H1 (cell line): Measurements from ENCODE around the gene GHRHR. TPM values are rescaled to one million over a fixed set of nuclear protein-coding genes. Genes with fewer than 3 reads are reported as not detected.

Experiments
- CTCF ChIA-PET: fragments of 300-600 bp; sonication (Branson Sonifier 250); formaldehyde crosslinking; loops from one replicate; lab custom pipeline; 2021; ENCODE audit not compliant: partially characterized antibody; lab: Charles Lee
- POLR2A ChIA-PET: fragments of 300-600 bp; sonication (Branson Sonifier 250); formaldehyde crosslinking; loops from one replicate; lab custom pipeline; 2021; ENCODE audit warnings: inconsistent platforms; ENCODE audit not compliant: partially characterized antibody; lab: Charles Lee
- DNase-seq, 2 experiments: peaks; one replicate each; pipeline versions ENCODE4 v3.0.0 to v3.0.0-alpha.2; 2010 to 2022; ENCODE audit warnings: low spot score in 2 of 2, low read depth in 1 of 2, mixed read lengths in 1 of 2
- FAIRE-seq: peaks from 2 replicates; lab custom pipeline; 2011; peaks lifted over from hg19 to GRCh38; lab: Jason Lieb, UNC
- H2AFZ ChIP-seq: 2 replicates; pipeline ENCODE4 v1.8.1; 2012; ENCODE audit warnings: low read length, inconsistent platforms
- H2AK5ac ChIP-seq: 2 replicates; pipeline ENCODE4 v1.6.1; 2013; ENCODE audit warnings: low read depth, low read length
- H2BK120ac ChIP-seq: replicated peaks from 2 replicates; pipeline ENCODE3; 2013; ENCODE audit warnings: low read depth, low read length, inconsistent platforms
- H2BK12ac ChIP-seq: 2 replicates; pipeline ENCODE4 v1.6.1; 2013; ENCODE audit warnings: low read depth, low read length
- H2BK15ac ChIP-seq: 2 replicates; pipeline ENCODE4 v1.6.1; 2013; ENCODE audit warnings: low read length
- H2BK20ac ChIP-seq: 2 replicates; pipeline ENCODE4 v1.6.1; 2013; ENCODE audit warnings: low read length
- H2BK5ac ChIP-seq: 2 replicates; pipeline ENCODE4 v1.6.1; 2013; ENCODE audit warnings: low read depth, low read length
- H3K14ac ChIP-seq: 2 replicates; pipeline ENCODE4 v1.6.1; 2013; ENCODE audit warnings: inconsistent platforms; ENCODE audit not compliant: insufficient read length
- H3K18ac ChIP-seq: 2 replicates; pipeline ENCODE4 v1.6.1; 2013; ENCODE audit warnings: low read length; ENCODE audit errors: extremely low read depth
- H3K23ac ChIP-seq: 2 replicates; pipeline ENCODE4 v1.6.1; 2013; ENCODE audit warnings: inconsistent platforms; ENCODE audit not compliant: insufficient read length
- H3K23me2 ChIP-seq: 2 replicates; pipeline ENCODE4 v1.6.1; 2013; ENCODE audit warnings: low read depth, low read length
- H3K27ac ChIP-seq: 2 replicates; pipeline ENCODE4 v1.6.1; 2011; ENCODE audit warnings: low read depth, low read length, inconsistent platforms
- H3K27me3 ChIP-seq, 4 experiments: replicated peaks in 1 of 4; 1 replicate in 1 of 4; 2 replicates in 3 of 4; pipeline versions ENCODE4 v1.6.1 to v1.8.1; 2011 to 2013; ENCODE audit warnings: low read length in 3 of 4, mild to moderate bottlenecking in 3 of 4, inconsistent platforms in 2 of 4, mixed read lengths in 2 of 4, moderate library complexity in 1 of 4; ENCODE audit not compliant: control insufficient read depth in 3 of 4, insufficient read depth in 3 of 4; ENCODE audit errors: extremely low read depth in 1 of 4
- H3K36me3 ChIP-seq, 4 experiments: 2 replicates each; pipeline versions ENCODE4 v1.6.1 to v1.8.1; 2011 to 2013; ENCODE audit warnings: mild to moderate bottlenecking in 4 of 4, low read length in 3 of 4, moderate library complexity in 2 of 4, control low read depth in 1 of 4, inconsistent platforms in 1 of 4; ENCODE audit not compliant: insufficient read depth in 4 of 4, control insufficient read depth in 2 of 4
- H3K4ac ChIP-seq: replicated peaks from 2 replicates; pipeline ENCODE3; 2013; ENCODE audit warnings: low read length, low read depth, mixed read lengths, inconsistent platforms; ENCODE audit not compliant: insufficient read length
- H3K4me1 ChIP-seq, 4 experiments: replicated peaks in 1 of 4; 1 replicate in 1 of 4; 2 replicates in 3 of 4; pipeline versions ENCODE4 v1.6.1 to v1.8.1; 2011 to 2013; ENCODE audit warnings: low read length in 3 of 4, inconsistent platforms in 2 of 4, mixed read lengths in 1 of 4; ENCODE audit not compliant: insufficient read depth in 4 of 4, control insufficient read depth in 3 of 4
- H3K4me2 ChIP-seq, 2 experiments: 2 replicates each; pipeline versions ENCODE4 v1.6.1 to v1.8.1; 2011 to 2013; ENCODE audit warnings: low read depth in 2 of 2, low read length in 2 of 2, control low read depth in 1 of 2, inconsistent platforms in 1 of 2, mild to moderate bottlenecking in 1 of 2; ENCODE audit not compliant: insufficient read depth in 1 of 2
- H3K4me3 ChIP-seq, 4 experiments: fragments of 200-600, 300-600 bp in 1 of 4; sonication (generic), shearing (Covaris generic), sonication (Bioruptor Twin) in 1 of 4; 2 replicates each; pipeline versions ENCODE4 v1.5.1 to v1.8.1; 2011 to 2016; ENCODE audit warnings: low read length in 4 of 4, low read depth in 3 of 4, control low read depth in 2 of 4, inconsistent platforms in 2 of 4, mild to moderate bottlenecking in 2 of 4, mixed read lengths in 1 of 4, moderate library complexity in 1 of 4; ENCODE audit not compliant: insufficient read depth in 2 of 4; ENCODE audit errors: extremely low read depth in 1 of 4
- H3K56ac ChIP-seq: replicated peaks from 2 replicates; pipeline ENCODE3; 2013; ENCODE audit warnings: low read depth, mild to moderate bottlenecking, mixed read lengths, low read length, inconsistent platforms; ENCODE audit not compliant: insufficient read length
- H3K79me1 ChIP-seq: 2 replicates; pipeline ENCODE4 v1.6.1; 2013; ENCODE audit warnings: low read depth, low read length, control low read depth
- H3K79me2 ChIP-seq, 2 experiments: 2 replicates each; pipeline versions ENCODE4 v1.6.1 to v1.8.1; 2012 to 2013; ENCODE audit warnings: low read length in 2 of 2, mild to moderate bottlenecking in 2 of 2, inconsistent platforms in 1 of 2; ENCODE audit not compliant: insufficient read depth in 2 of 2, control insufficient read depth in 1 of 2
- H3K9ac ChIP-seq, 4 experiments: replicated peaks in 1 of 4; 1 replicate in 1 of 4; 2 replicates in 3 of 4; pipeline versions ENCODE4 v1.6.1 to v1.8.1; 2011 to 2013; ENCODE audit warnings: low read depth in 3 of 4, low read length in 3 of 4, control low read depth in 2 of 4, mild to moderate bottlenecking in 2 of 4, moderate library complexity in 2 of 4, inconsistent platforms in 1 of 4; ENCODE audit errors: extremely low read depth in 1 of 4
- H3K9me3 ChIP-seq, 2 experiments: 2 replicates each; pipeline versions ENCODE4 v1.6.1 to v1.8.1; 2012 to 2013; ENCODE audit warnings: mild to moderate bottlenecking in 2 of 2, moderate library complexity in 2 of 2, control low read depth in 1 of 2, inconsistent platforms in 1 of 2, low read depth in 1 of 2, low read length in 1 of 2, mixed read lengths in 1 of 2; ENCODE audit not compliant: insufficient read depth in 2 of 2
- H4K20me1 ChIP-seq, 2 experiments: replicated peaks in 1 of 2; 2 replicates each; pipeline versions ENCODE3 to v1.8.1; 2011 to 2013; ENCODE audit warnings: inconsistent platforms in 2 of 2, low read length in 2 of 2, mild to moderate bottlenecking in 1 of 2; ENCODE audit not compliant: insufficient read depth in 2 of 2, control insufficient read depth in 1 of 2
- H4K5ac ChIP-seq: 2 replicates; pipeline ENCODE4 v1.6.1; 2013; ENCODE audit warnings: low read length, low read depth, mixed read lengths, inconsistent platforms; ENCODE audit not compliant: insufficient read length
- H4K8ac ChIP-seq: 2 replicates; pipeline ENCODE4 v1.8.0; 2013; ENCODE audit warnings: mild to moderate bottlenecking, moderate library complexity, low read length, inconsistent platforms; ENCODE audit not compliant: insufficient read depth; ENCODE audit errors: extremely low read depth
- H4K91ac ChIP-seq: replicated peaks from 2 replicates; pipeline ENCODE3; 2013; ENCODE audit warnings: low read length, mixed read lengths, inconsistent platforms; ENCODE audit not compliant: insufficient read length
- CTCF ChIP-seq, 3 experiments: IDR thresholded peaks; 1 replicate in 2 of 3; 2 replicates in 1 of 3; pipeline versions ENCODE4 v1.5.1 to v1.6.1; 2011; ENCODE audit warnings: low read length in 3 of 3, mild to moderate bottlenecking in 3 of 3, inconsistent platforms in 2 of 3, low read depth in 1 of 3, moderate library complexity in 1 of 3; ENCODE audit not compliant: insufficient read depth in 1 of 3; ENCODE audit errors: control extremely low read depth in 1 of 3
- GTF2F1 ChIP-seq: IDR thresholded peaks from 2 replicates; pipeline ENCODE4 v1.6.1; 2012; ENCODE audit warnings: low read depth, low read length, improper control_type of control experiment, borderline replicate concordance
- HDAC6 ChIP-seq: IDR thresholded peaks from one replicate; pipeline ENCODE4 v1.7.1; 2012; ENCODE audit warnings: low read depth, mild to moderate bottlenecking, inconsistent platforms, low read length, moderate library complexity
- KDM1A ChIP-seq: fragments of 200-600, 300-600 bp; sonication (generic); IDR thresholded peaks from 2 replicates; pipeline ENCODE4 v1.7.1; 2016; ENCODE audit warnings: mild to moderate bottlenecking, low read length, borderline replicate concordance
- NANOG ChIP-seq: IDR thresholded peaks from 2 replicates; pipeline ENCODE4 v1.6.1; 2011; ENCODE audit warnings: low read length, low read depth, mild to moderate bottlenecking, inconsistent platforms; ENCODE audit not compliant: insufficient read depth, poor library complexity, severe bottlenecking
- NRF1 ChIP-seq: IDR thresholded peaks from 2 replicates; pipeline ENCODE4 v1.6.1; 2011; ENCODE audit warnings: mild to moderate bottlenecking, low read depth, low read length, improper control_type of control experiment
- SRF ChIP-seq: IDR thresholded peaks from 2 replicates; pipeline ENCODE4 v1.6.1; 2011; ENCODE audit warnings: mild to moderate bottlenecking, low read depth, low read length, moderate library complexity
- TAF7 ChIP-seq: optimal IDR thresholded peaks from 2 replicates; pipeline ENCODE3; 2011; ENCODE audit warnings: low read depth, mild to moderate bottlenecking, inconsistent platforms, low read length, moderate library complexity, borderline replicate concordance
- USF2 ChIP-seq: IDR thresholded peaks from 2 replicates; pipeline ENCODE4 v1.6.1; 2011; ENCODE audit warnings: low read length, improper control_type of control experiment
- WGBS, 2 experiments: shearing (Covaris generic) in 1 of 2; methylation state at CpG; one replicate each; pipeline versions ENCODE4 v1.1.6 to v1.1.7; 2013 to 2015; ENCODE audit warnings: low lambda C conversion rate in 2 of 2, mixed read lengths in 2 of 2, inconsistent platforms in 1 of 2, low coverage in 1 of 2, missing lambda C conversion rate in 1 of 2; ENCODE audit not compliant: insufficient replicate concordance in 2 of 2, insufficient coverage in 1 of 2, insufficient read length in 1 of 2; ENCODE audit errors: extremely low coverage in 1 of 2, missing lambda C conversion rate in 1 of 2; 5-methylcytosine and 5-hydroxymethylcytosine counted together
- polyA plus RNA-seq, 7 experiments: library from polyadenylated mRNA; depleted of rRNA in 3 of 7; stranded (reverse) in 5 of 7; unstranded in 2 of 7; fragments of >200 nt in 5 of 7; fragments of 200-250 nt in 2 of 7; gene quantifications; 1 replicate in 5 of 7; 2 replicates in 1 of 7; 4 replicates in 1 of 7; pipeline versions ENCODE4 v1.2.1 to v1.2.3, GENCODE V29; 2011 to 2013; ENCODE audit warnings: missing spikeins in 2 of 7, mixed read lengths in 2 of 7
- total RNA-seq: library from RNA; stranded (reverse); fragmentation: NEBNext Ultra II Directional; extraction: Animal tissue kit (Norgen Biotek cat#: 25700); gene quantifications from 2 replicates; pipeline ENCODE4 v1.2.1, GENCODE V29; 2021

The GHRHR gene
- total and polyA plus RNA-seq, 2 of the 8 experiments (the other 6 are each of a cell fraction or from before 2014, with no cell fraction given): 0.60 to 6.5 TPM

- Histone ChIP-seq H2BK20ac (no peak overlapping the region), H3K4me1 (peaks cover 6 to 12% (median 10%) of the 10 kb centered on the region in 4 experiments), H3K4me3 (no peak overlapping the region), H2BK120ac (no peak overlapping the region), H4K5ac (no peak overlapping the region), H4K91ac (peak overlapping the region; percentile 19), H3K27ac (no peak overlapping the region), H2BK12ac (no peak overlapping the region), H3K4me2 (no peak overlapping the region), H3K79me1 (no peaks in the 10 kb centered on the region), H2AFZ (no peak overlapping the region), H3K23ac (no peak overlapping the region), H3K14ac (no peak overlapping the region), H2BK5ac (no peak overlapping the region; the same call in 1 of the 2 replicates), H3K9ac (no peak overlapping the region), H3K27me3 (no peaks in the 10 kb centered on the region), H3K4ac (no peak overlapping the region), H4K8ac (no peak overlapping the region; the same call in 1 of the 2 replicates), H3K23me2 (no peaks in the 10 kb centered on the region), H4K20me1 (no peaks in the 10 kb centered on the region), H3K9me3 (no peaks in the 10 kb centered on the region), H2BK15ac (no peak overlapping the region), H2AK5ac (no peak overlapping the region), H3K79me2 (no peaks in the 10 kb centered on the region), H3K56ac (no peak overlapping the region), H3K36me3 (no peaks in the 10 kb centered on the region), H3K18ac (no peak overlapping the region)
- ChIA-PET POLR2A (no interaction called here), CTCF (interaction anchor here (1.1 to 52.0 kb wide), 5 partner anchors 10 to 547 kb away, joined by 3 to 880 read pairs (median 5); partner anchors contain the start of gene ADCYAP1R1)
- 89% methylated on average over 7 of the region's 7 CpGs; no CpG with 5 or more reads in 1 of the 2 experiments for WGBS, 2 experiments
- DNase-seq (no peak), FAIRE-seq (no peak)
- TF ChIP-seq TAF7 (no peak), CTCF (IDR thresholded peaks at IDR 0.05; ENCODE audit: control extremely low read depth in 1 of 3, insufficient read depth in 1 of 3, low read depth in 1 of 3, low read length in 3 of 3) (no peak), USF2 (no peak), GTF2F1 (no peak), KDM1A (no peak), SRF (no peak), NANOG (no peak), NRF1 (no peak), HDAC6 (no peak)
Observed at GRCh38 chr7:31017032-31017675, 53.4 kb downstream of the GHRHR start.
